PC-9 (cell line): ENCODE results near the gene HIPK1.

Experiments
- EZH2 ChIP-seq: fragments of 200-600 bp; sonication (generic); IDR thresholded peaks from 2 replicates; pipeline ENCODE4 v1.8.0; 2017; ENCODE audit warnings: antibody characterized with exemption, low read depth
- TF ChIP-seq, protein P1 (sequence below): fragments of 200-600 bp; sonication (generic); conservative IDR thresholded peaks from 2 replicates; pipeline ENCODE4 v1.6.1; 2017; ENCODE audit warnings: mixed run types, antibody characterized with exemption, mild to moderate bottlenecking, moderate library complexity

DNA sequence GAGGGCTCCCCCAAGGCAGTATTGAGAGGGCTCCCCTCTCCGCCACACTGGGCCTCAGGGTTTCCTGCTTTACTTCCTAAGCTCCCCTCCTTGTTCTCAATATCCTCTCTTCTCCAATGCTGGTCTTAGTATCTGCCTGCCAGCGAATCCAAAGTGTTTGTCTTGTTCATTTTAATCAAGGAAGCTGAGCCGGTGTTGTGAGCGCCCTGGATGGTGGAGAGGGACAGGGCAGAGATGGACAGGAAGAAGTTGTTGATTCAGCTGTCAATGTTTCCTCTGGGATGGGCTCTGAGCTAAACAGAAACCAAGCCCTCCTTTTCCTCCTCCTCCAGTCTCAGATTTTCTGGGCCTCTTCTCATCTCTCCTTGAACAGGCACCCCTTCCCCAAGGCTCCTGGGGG lies 55.6 kb downstream of the HIPK1 start:
- TF ChIP-seq, protein P1, sequence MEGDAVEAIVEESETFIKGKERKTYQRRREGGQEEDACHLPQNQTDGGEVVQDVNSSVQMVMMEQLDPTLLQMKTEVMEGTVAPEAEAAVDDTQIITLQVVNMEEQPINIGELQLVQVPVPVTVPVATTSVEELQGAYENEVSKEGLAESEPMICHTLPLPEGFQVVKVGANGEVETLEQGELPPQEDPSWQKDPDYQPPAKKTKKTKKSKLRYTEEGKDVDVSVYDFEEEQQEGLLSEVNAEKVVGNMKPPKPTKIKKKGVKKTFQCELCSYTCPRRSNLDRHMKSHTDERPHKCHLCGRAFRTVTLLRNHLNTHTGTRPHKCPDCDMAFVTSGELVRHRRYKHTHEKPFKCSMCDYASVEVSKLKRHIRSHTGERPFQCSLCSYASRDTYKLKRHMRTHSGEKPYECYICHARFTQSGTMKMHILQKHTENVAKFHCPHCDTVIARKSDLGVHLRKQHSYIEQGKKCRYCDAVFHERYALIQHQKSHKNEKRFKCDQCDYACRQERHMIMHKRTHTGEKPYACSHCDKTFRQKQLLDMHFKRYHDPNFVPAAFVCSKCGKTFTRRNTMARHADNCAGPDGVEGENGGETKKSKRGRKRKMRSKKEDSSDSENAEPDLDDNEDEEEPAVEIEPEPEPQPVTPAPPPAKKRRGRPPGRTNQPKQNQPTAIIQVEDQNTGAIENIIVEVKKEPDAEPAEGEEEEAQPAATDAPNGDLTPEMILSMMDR = no peak
- no peak for TF ChIP-seq EZH2
